GM19452 (cell line): ENCODE results near the gene SLPI.

Experiments used
- ATAC-seq: cut with Tn5 transposase; IDR thresholded peaks from one replicate; pipeline ENCODE4 v1.9.1; 2021; ENCODE audit not compliant: unreplicated experiment

The SLPI gene, protein sequence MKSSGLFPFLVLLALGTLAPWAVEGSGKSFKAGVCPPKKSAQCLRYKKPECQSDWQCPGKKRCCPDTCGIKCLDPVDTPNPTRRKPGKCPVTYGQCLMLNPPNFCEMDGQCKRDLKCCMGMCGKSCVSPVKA

DNA sequence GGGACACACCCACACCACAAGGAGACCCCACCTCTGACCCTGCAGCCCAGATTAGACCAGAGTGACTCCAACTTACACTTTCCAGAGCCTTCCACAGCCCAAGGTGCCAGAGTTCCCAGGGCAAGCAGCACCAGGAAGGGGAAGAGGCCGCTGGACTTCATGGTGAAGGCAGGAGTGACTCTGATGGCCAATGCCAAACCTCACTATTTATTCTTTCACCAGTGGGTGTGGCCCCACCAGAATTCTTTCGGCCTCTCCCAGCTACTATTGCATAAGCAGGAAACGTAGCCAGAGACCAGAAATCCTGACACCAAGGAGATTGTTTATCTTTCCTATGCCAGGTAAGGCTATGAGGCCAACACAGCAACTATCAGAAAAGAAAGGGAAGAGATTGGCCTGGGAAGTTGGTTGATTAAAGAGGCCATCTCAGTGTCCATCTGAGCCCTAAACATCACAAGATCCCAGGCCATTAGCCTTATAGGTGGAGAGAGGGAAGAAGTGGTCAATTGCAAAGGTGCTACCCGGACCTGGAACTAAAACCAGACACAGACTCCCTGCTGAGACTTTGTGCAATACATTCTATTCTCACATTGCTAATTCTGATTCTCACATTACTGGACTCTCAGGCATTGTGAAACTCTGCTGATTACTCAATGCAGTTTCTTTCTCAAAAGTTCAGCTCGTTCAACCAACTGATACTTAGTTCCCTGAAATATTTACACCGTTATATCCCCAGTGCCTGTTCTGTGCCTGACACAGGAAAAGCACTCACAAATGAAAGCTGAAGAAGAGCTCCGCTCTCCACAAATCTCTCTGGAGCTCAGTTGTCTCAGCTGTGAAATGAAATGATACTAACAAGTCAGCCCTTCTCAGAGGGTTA lies at the start of gene SLPI:
Gene SLPI (minus strand): TSS at position 182 of the 880 bp plus-strand sequence. CDS start 21 bp downstream, at position 161.
- no peak for ATAC-seq

DNA sequence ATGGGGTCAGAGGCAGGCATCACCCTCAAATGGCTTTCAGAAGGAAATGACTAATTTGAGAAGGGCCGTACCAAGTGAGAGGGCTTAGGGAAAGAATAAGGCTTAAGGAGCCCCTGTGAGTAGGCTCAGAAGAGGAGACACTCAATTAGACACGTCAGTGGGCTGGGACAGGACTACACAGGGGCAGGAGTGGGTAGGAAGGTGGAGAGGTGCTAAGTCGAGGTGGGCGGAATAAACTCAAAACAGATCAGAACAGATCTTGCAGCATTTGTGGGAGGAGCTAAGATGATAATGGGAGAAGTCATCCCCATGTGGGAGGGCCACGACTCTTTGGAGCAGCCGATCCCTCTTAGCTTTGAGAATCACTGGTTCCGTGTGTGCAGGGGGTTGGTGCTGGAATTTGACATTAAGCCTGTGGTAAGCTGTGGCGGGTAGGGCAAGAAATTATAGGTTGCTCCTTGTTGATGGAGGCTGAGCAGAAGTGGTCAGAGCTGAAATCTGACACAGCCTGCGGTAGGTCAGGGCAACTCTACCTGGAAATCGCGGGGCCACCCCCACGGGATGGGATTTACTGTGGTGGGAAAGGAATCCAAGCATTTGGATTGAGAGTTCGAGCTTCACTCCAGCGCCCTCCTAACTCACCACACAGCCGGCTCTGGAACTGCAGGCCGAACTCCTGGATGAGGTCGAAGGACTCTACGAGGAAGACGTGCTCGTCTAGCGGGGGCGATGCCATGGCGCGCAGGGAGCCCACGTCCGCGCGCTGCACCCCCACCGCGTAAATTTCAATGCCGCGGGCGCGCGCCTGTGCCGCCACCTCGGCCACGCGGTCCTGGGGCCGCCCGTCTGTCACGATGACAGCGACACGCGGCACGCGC lies 49.5 kb upstream of the SLPI start:
- no peak for ATAC-seq

DNA sequence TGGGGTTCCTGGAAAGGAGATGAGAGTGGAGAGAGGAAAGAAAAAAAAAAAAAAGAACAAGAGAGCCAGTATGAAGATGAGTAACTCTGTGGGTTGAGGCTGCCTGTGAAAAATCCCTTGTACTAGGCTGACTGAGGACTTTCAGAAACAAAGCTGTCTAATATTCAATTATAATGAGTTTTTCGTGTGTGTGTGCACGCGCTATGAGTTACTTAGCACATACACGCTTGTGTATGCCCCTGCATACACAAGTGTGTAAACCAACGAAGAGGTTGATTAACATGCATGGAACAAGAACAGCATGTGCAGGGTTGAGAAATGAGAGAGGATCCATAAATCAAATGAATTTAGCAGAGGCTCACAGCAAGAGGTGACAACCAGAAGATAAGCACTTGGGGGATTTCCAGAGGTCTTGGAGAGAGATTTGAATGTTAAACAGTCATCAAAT lies 47.5 kb upstream of the SLPI start:
- no peak for ATAC-seq

- no peak for ATAC-seq
Measured at GRCh38 chr20:45300961-45301360, 46.6 kb upstream of the SLPI start.

DNA sequence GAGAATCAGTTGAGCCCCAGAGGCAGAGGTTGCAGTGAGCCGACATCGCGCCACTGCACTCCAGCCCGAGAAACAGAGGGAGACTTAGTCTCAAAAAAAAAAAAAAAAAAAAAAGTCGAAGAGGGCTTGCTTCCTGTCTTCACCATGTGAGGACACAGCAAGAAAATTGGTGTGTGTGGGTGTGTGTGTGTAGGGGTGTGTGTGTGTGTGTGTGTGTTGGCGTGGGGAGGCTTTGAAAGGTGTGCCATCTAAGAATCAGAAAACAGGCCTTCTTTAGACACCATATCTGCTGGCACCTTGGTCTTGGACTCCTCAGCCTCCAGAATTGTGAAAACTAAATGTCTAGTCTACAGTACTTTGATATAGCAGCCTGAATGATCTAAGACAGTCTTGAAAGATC lies 45.4 kb upstream of the SLPI start:
- ATAC-seq: no peak

- ATAC-seq: no peak
Measured at GRCh38 chr20:45297786-45298497, 43.6 kb upstream of the SLPI start.

DNA sequence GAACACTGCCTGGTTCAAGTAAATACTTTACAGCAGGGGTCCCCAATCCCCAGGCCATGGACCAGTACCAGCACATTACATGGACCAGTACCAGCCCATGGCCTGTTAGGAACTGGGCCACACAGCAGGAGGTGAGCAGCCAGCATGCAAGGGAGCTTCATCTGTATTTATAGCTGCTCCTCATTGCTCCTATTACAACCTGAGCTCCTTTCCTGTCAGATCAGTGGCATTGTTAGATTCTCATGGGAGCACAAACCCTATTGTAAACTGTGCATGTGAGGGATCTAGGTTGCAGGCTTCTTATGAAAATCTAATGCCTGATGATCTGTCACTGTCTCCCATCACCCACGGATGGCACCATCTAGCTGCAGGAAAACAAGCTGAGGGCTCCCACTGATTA lies 40.3 kb upstream of the SLPI start:
- no peak for ATAC-seq

DNA sequence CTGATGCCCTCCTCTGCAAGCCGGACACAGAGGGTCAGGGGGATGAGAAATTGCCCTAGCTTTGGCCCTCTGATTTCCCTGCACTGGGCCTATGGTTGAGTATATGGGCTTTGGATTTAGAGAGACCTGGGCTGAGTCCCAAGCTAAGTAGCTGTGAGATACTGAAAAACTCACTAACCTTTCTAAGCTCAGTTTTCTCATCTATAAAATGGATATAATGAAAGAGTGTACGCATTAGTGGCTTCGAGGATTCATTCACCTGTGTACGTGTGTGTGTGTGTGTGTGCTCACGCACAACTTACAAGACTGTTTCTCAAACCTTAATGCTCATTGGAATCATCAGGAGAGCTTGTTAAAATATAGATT lies 39.6 kb upstream of the SLPI start:
- ATAC-seq: no peak

GRCh38 chr20:45293041-45294002 lies 39.0 kb upstream of the SLPI start:
- no peak for ATAC-seq

GRCh38 chr20:45292343-45292742 lies 38.0 kb upstream of the SLPI start:
- no peak for ATAC-seq

- no peak for ATAC-seq
Measured at GRCh38 chr20:45291526-45291925, 37.2 kb upstream of the SLPI start.

- ATAC-seq: no peak
Measured at GRCh38 chr20:45290677-45291355, 36.5 kb upstream of the SLPI start.

- ATAC-seq: no peak
Measured at GRCh38 chr20:45289942-45290676, 35.7 kb upstream of the SLPI start.

- ATAC-seq: no peak
Measured at GRCh38 chr20:45288860-45289259, 34.5 kb upstream of the SLPI start.

- ATAC-seq: no peak
Measured at GRCh38 chr20:45288376-45288775, 34.0 kb upstream of the SLPI start.

DNA sequence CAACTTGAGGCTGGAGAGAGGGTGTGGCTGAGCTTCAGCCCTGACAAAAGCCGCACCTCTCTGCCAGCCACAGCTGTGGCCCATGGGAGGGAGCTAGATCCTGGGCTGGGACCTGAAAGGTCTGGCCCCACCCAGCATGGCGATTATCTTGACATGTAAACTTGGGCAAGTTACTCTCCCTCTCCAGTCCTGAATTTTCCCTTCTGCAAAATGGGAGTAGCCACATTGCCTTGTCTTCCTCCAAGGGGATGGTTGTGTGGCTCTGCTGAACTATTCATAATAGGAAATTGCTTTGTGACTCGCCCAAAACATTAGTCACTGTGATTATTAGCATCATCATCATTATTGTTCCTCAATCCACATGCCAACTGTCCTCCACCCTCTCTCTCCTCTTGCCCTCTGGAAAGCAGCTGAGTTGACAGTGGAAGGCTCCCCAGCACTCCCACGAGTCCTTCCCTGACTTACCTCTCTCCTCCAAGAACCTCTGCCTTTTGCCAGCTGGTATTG lies 29.2 kb upstream of the SLPI start:
- ATAC-seq: no peak

GRCh38 chr20:45282700-45283550 lies 28.6 kb upstream of the SLPI start:
- no peak for ATAC-seq
